ENCODE measurements around the gene ARL5A. TPM values are rescaled to one million over a fixed set of nuclear protein-coding genes. Genes with fewer than 3 reads are reported as not detected.

Gene ARL5A
- total RNA-seq, 1 donor from 2014 or later = 68.6 TPM

DNA sequence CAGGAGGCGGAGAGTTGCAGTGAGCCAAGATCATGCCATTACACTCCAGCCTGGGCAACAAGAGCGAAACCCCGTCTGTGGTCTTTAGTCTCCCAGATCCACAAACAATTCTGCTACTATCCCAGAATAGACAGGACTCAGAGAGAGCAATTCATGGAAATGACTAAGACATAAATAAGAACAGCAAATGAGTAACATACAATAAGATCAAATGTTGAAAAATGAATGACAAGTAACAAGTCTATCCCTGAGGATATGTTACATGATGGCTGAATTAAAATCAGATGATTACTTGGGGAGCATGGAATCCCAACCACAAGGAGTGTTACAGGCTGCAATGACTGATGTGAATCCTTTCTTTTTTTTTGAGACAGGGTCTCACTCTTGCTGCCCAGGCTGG lies 10.3 kb downstream of the ARL5A start:
- H3K27me3 Mint-ChIP-seq = no peaks in the 10 kb centered on the region
- H3K4me3 Mint-ChIP-seq (ENCODE audit: low read depth) = no peak overlapping the region
- peaks cover 14% of the 10 kb centered on the region for H3K36me3 Mint-ChIP-seq (ENCODE audit: insufficient read depth)
- peaks cover under 1% of the 10 kb centered on the region for H3K9me3 Mint-ChIP-seq (ENCODE audit: low read depth)
- no peak for DNase-seq (ENCODE audit: low spot score, unreplicated experiment)
- TF ChIP-seq, protein P1, sequence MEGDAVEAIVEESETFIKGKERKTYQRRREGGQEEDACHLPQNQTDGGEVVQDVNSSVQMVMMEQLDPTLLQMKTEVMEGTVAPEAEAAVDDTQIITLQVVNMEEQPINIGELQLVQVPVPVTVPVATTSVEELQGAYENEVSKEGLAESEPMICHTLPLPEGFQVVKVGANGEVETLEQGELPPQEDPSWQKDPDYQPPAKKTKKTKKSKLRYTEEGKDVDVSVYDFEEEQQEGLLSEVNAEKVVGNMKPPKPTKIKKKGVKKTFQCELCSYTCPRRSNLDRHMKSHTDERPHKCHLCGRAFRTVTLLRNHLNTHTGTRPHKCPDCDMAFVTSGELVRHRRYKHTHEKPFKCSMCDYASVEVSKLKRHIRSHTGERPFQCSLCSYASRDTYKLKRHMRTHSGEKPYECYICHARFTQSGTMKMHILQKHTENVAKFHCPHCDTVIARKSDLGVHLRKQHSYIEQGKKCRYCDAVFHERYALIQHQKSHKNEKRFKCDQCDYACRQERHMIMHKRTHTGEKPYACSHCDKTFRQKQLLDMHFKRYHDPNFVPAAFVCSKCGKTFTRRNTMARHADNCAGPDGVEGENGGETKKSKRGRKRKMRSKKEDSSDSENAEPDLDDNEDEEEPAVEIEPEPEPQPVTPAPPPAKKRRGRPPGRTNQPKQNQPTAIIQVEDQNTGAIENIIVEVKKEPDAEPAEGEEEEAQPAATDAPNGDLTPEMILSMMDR (IDR thresholded peaks at IDR 0.05; ENCODE audit: unreplicated experiment) = no peak
- H3K27ac Mint-ChIP-seq = no peak overlapping the region
- H3K4me1 Mint-ChIP-seq (ENCODE audit: low read depth) = peaks cover 17% of the 10 kb centered on the region

DNA sequence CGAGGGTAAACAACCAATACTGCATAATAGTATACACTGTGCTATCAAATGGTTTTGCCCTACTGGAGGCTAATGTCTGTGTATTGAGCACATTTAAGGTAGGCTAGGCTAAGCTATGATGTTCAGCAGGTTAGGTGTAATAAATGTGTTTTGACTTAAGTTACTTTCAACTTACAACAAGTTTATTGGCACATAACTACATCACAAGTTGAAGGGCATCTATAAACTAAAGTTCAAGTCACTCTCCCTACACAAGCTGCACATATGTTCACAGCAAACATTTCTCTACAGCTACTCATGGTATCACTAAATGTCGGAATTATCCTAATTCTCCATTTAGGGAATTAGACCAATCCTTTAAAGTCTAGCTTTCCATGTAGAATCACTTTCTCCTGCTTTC lies 11.4 kb downstream of the ARL5A start:
- H3K36me3 Mint-ChIP-seq (ENCODE audit: insufficient read depth) = peaks cover 21% of the 10 kb centered on the region
- no peaks in the 10 kb centered on the region for H3K27me3 Mint-ChIP-seq
- DNase-seq (ENCODE audit: low spot score, unreplicated experiment) = no peak
- H3K27ac Mint-ChIP-seq = no peak overlapping the region
- no peak overlapping the region for H3K4me3 Mint-ChIP-seq (ENCODE audit: low read depth)
- TF ChIP-seq, protein P1 (IDR thresholded peaks at IDR 0.05; ENCODE audit: unreplicated experiment) = no peak
- H3K4me1 Mint-ChIP-seq (ENCODE audit: low read depth) = peaks cover 10% of the 10 kb centered on the region
- H3K9me3 Mint-ChIP-seq (ENCODE audit: low read depth) = peaks cover 5% of the 10 kb centered on the region

DNA sequence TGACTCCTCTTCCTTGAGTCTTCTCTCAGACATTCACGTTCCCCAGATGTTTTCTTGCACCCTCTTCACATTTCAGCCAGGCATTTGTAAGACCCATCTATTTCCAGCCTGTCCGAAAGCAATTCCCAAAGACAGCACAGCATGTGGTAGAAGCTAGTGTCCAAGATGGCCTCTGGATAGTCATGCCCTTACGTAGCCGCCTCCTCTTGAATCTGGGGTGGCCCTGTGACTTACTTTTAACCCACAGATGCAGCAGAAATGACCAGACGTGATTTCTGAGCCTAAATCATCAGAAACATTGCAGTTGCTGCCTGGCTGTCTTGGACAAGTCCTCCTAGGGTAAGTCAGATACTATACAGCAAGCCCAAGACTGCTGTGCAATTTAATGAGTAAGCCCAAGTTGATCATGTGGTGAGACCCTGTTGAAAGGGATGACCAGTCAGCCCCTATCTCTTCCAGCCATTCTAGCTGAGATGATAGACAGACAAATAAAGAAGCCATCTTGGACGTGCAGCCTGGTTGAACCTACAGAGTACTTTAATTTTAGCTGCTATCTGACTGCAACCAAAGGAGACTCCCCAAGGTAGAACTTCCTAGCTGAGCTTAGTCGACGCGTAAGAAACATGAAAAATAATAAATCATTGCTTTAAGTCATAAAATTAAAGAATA lies 12.3 kb downstream of the ARL5A start:
- no peak overlapping the region for H3K4me3 Mint-ChIP-seq (ENCODE audit: low read depth)
- TF ChIP-seq, protein P1 (IDR thresholded peaks at IDR 0.05; ENCODE audit: unreplicated experiment) = no peak
- H3K27ac Mint-ChIP-seq = no peak overlapping the region
- peaks cover 24% of the 10 kb centered on the region for H3K36me3 Mint-ChIP-seq (ENCODE audit: insufficient read depth)
- DNase-seq (ENCODE audit: low spot score, unreplicated experiment) = no peak
- no peaks in the 10 kb centered on the region for H3K27me3 Mint-ChIP-seq
- H3K4me1 Mint-ChIP-seq (ENCODE audit: low read depth) = peaks cover 5% of the 10 kb centered on the region
- H3K9me3 Mint-ChIP-seq (ENCODE audit: low read depth) = peaks cover 5% of the 10 kb centered on the region

- Mint-ChIP-seq H3K4me3 (ENCODE audit: low read depth) (no peak overlapping the region), H3K4me1 (ENCODE audit: low read depth) (no peaks in the 10 kb centered on the region), H3K27ac (no peak overlapping the region), H3K36me3 (ENCODE audit: insufficient read depth) (peaks cover 31% of the 10 kb centered on the region), H3K9me3 (ENCODE audit: low read depth) (peaks cover 5% of the 10 kb centered on the region), H3K27me3 (no peaks in the 10 kb centered on the region)
- TF ChIP-seq, protein P1 (IDR thresholded peaks at IDR 0.05; ENCODE audit: unreplicated experiment) = no peak
- no peak for DNase-seq (ENCODE audit: low spot score, unreplicated experiment)
These were observed 17.7 kb downstream of the ARL5A start for GRCh38 chr2:151810489-151810888.

DNA sequence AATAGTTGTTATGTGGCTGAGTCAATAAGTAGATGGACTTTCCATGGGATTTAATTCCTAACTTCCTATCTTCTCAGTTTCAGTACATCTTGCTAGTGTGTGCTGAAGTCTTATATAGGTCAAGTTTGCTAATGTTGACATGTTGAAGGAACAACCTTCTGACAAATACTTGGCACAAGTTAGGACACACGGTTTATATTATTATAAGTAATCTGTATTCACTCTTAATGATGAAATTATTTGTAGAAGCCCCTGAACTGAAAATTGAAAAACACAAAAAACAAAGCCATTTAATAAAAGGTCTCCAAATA lies 19.2 kb downstream of the ARL5A start:
- Mint-ChIP-seq H3K36me3 (ENCODE audit: insufficient read depth) (peaks cover 33% of the 10 kb centered on the region), H3K4me1 (ENCODE audit: low read depth) (no peaks in the 10 kb centered on the region), H3K27me3 (no peaks in the 10 kb centered on the region), H3K4me3 (ENCODE audit: low read depth) (no peak overlapping the region), H3K9me3 (ENCODE audit: low read depth) (peaks cover 5% of the 10 kb centered on the region), H3K27ac (no peak overlapping the region)
- DNase-seq (ENCODE audit: low spot score, unreplicated experiment) = no peak
- TF ChIP-seq, protein P1 (IDR thresholded peaks at IDR 0.05; ENCODE audit: unreplicated experiment) = no peak

Data from progenitor cell of endocrine pancreas (in vitro differentiated cells).